A549 (cell line): ENCODE results near the gene FAM193A. TPM values are rescaled to one million over a fixed set of nuclear protein-coding genes. Genes with fewer than 3 reads are reported as not detected.

Source experiments
- ATAC-seq, 2 experiments: fragments of 200-7000 bp in 1 of 2; fragments of >200 bp in 1 of 2; cut with Nextera tagmentation in 1 of 2; cut with Tn5 transposase in 1 of 2; 3 replicates each; pipeline versions ENCODE4 v1.8.0 to v1.9.1; 2018 to 2020; ENCODE audit warnings: mild to moderate bottlenecking in 1 of 2, moderate library complexity in 1 of 2
- CTCF ChIA-PET: fragments of 300-600 bp; sonication (Branson Sonifier 250); formaldehyde crosslinking; extraction: SDS; loops from one replicate; lab custom pipeline; 2021; ENCODE audit warnings: antibody characterized with exemption, inconsistent platforms; lab: Yijun Ruan, JAX
- POLR2A ChIA-PET: fragments of 350-600 bp; formaldehyde crosslinking; extraction: SDS; loops from one replicate; lab custom pipeline; 2021; ENCODE audit warnings: antibody characterized with exemption, inconsistent platforms; lab: Yijun Ruan, JAX
- DNase-seq, 2 experiments: peaks; one replicate each; pipeline versions ENCODE4 v3.0.0 to v3.0.0-alpha.2; 2011 to 2016; ENCODE audit warnings: low read depth in 1 of 2, low spot score in 1 of 2
- FAIRE-seq: peaks from 2 replicates; lab custom pipeline; 2011; peaks lifted over from hg19 to GRCh38; lab: Jason Lieb, UNC
- H3K27ac ChIP-seq, 2 experiments: fragments of >200 bp; sonication (Bioruptor Twin); formaldehyde crosslinking; 3 replicates each; pipeline ENCODE4 v1.5.1; 2016 to 2017
- H3K4me1 ChIP-seq: fragments of >200 bp; sonication (Bioruptor Twin); formaldehyde crosslinking; 3 replicates; pipeline ENCODE4 v1.6.1; 2016
- H3K4me2 ChIP-seq: fragments of >200 bp; sonication (Bioruptor Twin); formaldehyde crosslinking; 3 replicates; pipeline ENCODE4 v1.6.1; 2016
- H3K4me3 ChIP-seq: fragments of >200 bp; sonication (Bioruptor Twin); formaldehyde crosslinking; 3 replicates; pipeline ENCODE4 v1.5.1; 2016
- H3K9me3 ChIP-seq: fragments of >200 bp; sonication (Bioruptor Twin); formaldehyde crosslinking; 3 replicates; pipeline ENCODE4 v1.6.1; 2016
- BHLHE40 ChIP-seq: IDR thresholded peaks from 2 replicates; pipeline ENCODE4 v1.6.1; 2012; ENCODE audit warnings: low read depth, low read length, inconsistent platforms
- CBX8 ChIP-seq: fragments of 200-600 bp; sonication (generic); IDR thresholded peaks from 2 replicates; pipeline ENCODE4 v1.6.1; 2016
- EP300 ChIP-seq, 2 experiments: fragments of >200 bp; sonication (Bioruptor Twin); formaldehyde crosslinking; IDR thresholded peaks; 2 replicates in 1 of 2; 3 replicates in 1 of 2; pipeline ENCODE4 v1.6.1; 2016 to 2017
- ESRRA ChIP-seq: fragments of 150-350 bp; IDR thresholded peaks from 2 replicates; pipeline ENCODE4 v1.6.1; 2014; ENCODE audit warnings: mild to moderate bottlenecking, low read length, borderline replicate concordance
- FOSB ChIP-seq: fragments of 250-450 bp; sonication (Bioruptor Pico); IDR thresholded peaks from 2 replicates; pipeline ENCODE4 v1.5.0; 2020; ENCODE audit warnings: mild to moderate bottlenecking, moderate library complexity
- FOSL2 ChIP-seq, 2 experiments: fragments of 450-650 bp in 1 of 2; fragments of >200 bp in 1 of 2; sonication (Bioruptor Twin) in 1 of 2; formaldehyde crosslinking; IDR thresholded peaks; 2 replicates each; pipeline versions ENCODE4 v1.5.0 to v1.6.1; 2016 to 2020; ENCODE audit warnings: mild to moderate bottlenecking in 1 of 2, moderate library complexity in 1 of 2
- FOXS1 ChIP-seq: fragments of 250-450 bp; sonication (Bioruptor Pico); IDR thresholded peaks from 2 replicates; pipeline ENCODE4 v1.5.0; 2020; ENCODE audit warnings: mild to moderate bottlenecking, moderate library complexity
- GATA3 ChIP-seq: IDR thresholded peaks from 2 replicates; pipeline ENCODE4 v1.6.1; 2012; ENCODE audit warnings: borderline replicate concordance
- HDAC2 ChIP-seq: fragments of 200-600 bp; sonication (generic); IDR thresholded peaks from 2 replicates; pipeline ENCODE4 v1.6.1; 2016
- HEYL ChIP-seq: fragments of 250-450 bp; sonication (Bioruptor Pico); IDR thresholded peaks from 2 replicates; pipeline ENCODE4 v1.8.0; 2021; ENCODE audit warnings: mild to moderate bottlenecking, moderate library complexity
- HOXB13 ChIP-seq: fragments of 250-450 bp; sonication (Bioruptor Pico); IDR thresholded peaks from 2 replicates; pipeline ENCODE4 v1.5.0; 2020; ENCODE audit warnings: low read depth, mild to moderate bottlenecking, moderate library complexity
- KDM5A ChIP-seq: fragments of 200-600 bp; sonication (generic); IDR thresholded peaks from 2 replicates; pipeline ENCODE4 v1.6.1; 2016; ENCODE audit warnings: antibody characterized with exemption, mild to moderate bottlenecking
- MAZ ChIP-seq: fragments of 150-350 bp; IDR thresholded peaks from 2 replicates; pipeline ENCODE4 v1.6.1; 2014; ENCODE audit warnings: antibody characterized with exemption, low read depth, low read length, borderline replicate concordance
- MYC ChIP-seq: IDR thresholded peaks from 2 replicates; pipeline ENCODE4 v1.6.1; 2012; ENCODE audit warnings: mild to moderate bottlenecking, inconsistent platforms, low read length, improper control_type of control experiment, borderline replicate concordance
- RAD21 ChIP-seq, 2 experiments: fragments of >200 bp in 1 of 2; sonication (Bioruptor Twin) in 1 of 2; formaldehyde crosslinking in 1 of 2; IDR thresholded peaks in 1 of 2; conservative IDR thresholded peaks in 1 of 2; 2 replicates in 1 of 2; 3 replicates in 1 of 2; pipeline ENCODE4 v1.6.1; 2012 to 2018; ENCODE audit warnings: inconsistent platforms in 1 of 2
- RNF2 ChIP-seq: fragments of 200-600 bp; sonication (generic); IDR thresholded peaks from 2 replicates; pipeline ENCODE4 v1.6.1; 2016; ENCODE audit warnings: low read depth, mild to moderate bottlenecking, antibody characterized with exemption, moderate library complexity, borderline replicate concordance
- SMC3 ChIP-seq: fragments of >200 bp; sonication (Bioruptor Twin); formaldehyde crosslinking; IDR thresholded peaks from 3 replicates; pipeline ENCODE4 v1.6.1; 2018; ENCODE audit warnings: inconsistent platforms
- TFCP2L1 ChIP-seq: fragments of 250-450 bp; sonication (Bioruptor Pico); IDR thresholded peaks from 2 replicates; pipeline ENCODE4 v1.5.0; 2021; ENCODE audit warnings: mild to moderate bottlenecking
- TP53 ChIP-seq: fragments of 250-450 bp; sonication (Bioruptor Pico); IDR thresholded peaks from 2 replicates; pipeline ENCODE4 v1.5.0; 2021; ENCODE audit warnings: mild to moderate bottlenecking, moderate library complexity
- ZC3H11A ChIP-seq: fragments of 450-650 bp; IDR thresholded peaks from 2 replicates; pipeline ENCODE4 v1.6.1; 2014; ENCODE audit warnings: antibody characterized with exemption, mild to moderate bottlenecking
- ZNF302 ChIP-seq: fragments of 250-450 bp; sonication (Bioruptor Pico); IDR thresholded peaks from 2 replicates; pipeline ENCODE4 v1.9.0; 2021; ENCODE audit warnings: inconsistent platforms, mild to moderate bottlenecking, moderate library complexity
- WGBS: methylation state at CpG from one replicate; pipeline ENCODE4 v1.1.6; 2017; ENCODE audit errors: missing lambda C conversion rate; 5-methylcytosine and 5-hydroxymethylcytosine counted together
- polyA plus RNA-seq, 4 experiments: library from polyadenylated mRNA; depleted of rRNA in 3 of 4; stranded (reverse); fragments of >200 nt; fragmentation: RNase III in 1 of 4; extraction: RNeasy Plus Mini Kit Qiagen cat#74134 plus additional on column Dnase treatment in 1 of 4; gene quantifications; 2 replicates in 3 of 4; 3 replicates in 1 of 4; pipeline ENCODE4 v1.2.3, GENCODE V29; 2011 to 2017
- TF ChIP-seq, protein P1 (sequence below): fragments of >200 bp; sonication (Bioruptor Twin); formaldehyde crosslinking; IDR thresholded peaks from 3 replicates; pipeline ENCODE4 v1.5.1; 2016
- TF ChIP-seq, protein P2 (sequence below): IDR thresholded peaks from 2 replicates; pipeline ENCODE4 v1.6.1; 2012
- TF ChIP-seq, protein P3 (sequence below): fragments of >200 bp; sonication (Bioruptor Twin); formaldehyde crosslinking; IDR thresholded peaks from 2 replicates; pipeline ENCODE4 v1.6.1; 2016
- TF ChIP-seq, protein P4 (sequence below): fragments of 150-350 bp; IDR thresholded peaks from 2 replicates; pipeline ENCODE4 v1.6.1; 2014; ENCODE audit warnings: low read depth, mild to moderate bottlenecking, low read length

Gene FAM193A
- polyA plus RNA-seq, 2 of the 4 experiments (the other 2 are of a cell fraction): 4.5 to 6.7 TPM

DNA sequence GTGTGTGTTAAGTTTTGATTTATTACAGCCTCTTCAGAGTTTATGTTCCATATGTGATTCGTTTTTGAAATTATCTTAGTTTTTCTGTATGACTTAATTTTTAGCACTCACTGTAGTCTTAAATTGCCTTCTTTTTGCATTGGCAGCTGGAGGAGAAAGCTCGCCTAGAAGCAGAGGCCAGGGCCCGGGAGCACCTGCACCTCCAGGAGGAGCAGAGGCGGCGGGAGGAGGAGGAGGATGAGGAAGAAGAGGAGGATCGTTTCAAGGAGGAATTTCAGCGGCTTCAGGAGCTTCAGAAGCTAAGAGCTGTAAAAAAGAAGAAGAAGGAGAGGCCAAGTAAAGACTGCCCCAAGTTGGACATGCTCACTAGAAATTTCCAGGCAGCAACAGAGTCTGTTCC is 163.1 kb downstream of the FAM193A start:
- Histone ChIP-seq H3K4me2 (no peak overlapping the region), H3K27ac (no peak overlapping the region), H3K4me1 (no peaks in the 10 kb centered on the region), H3K4me3 (no peak overlapping the region), H3K9me3 (no peaks in the 10 kb centered on the region)
- ATAC-seq: no peak
- no peak for FAIRE-seq
- POLR2A ChIA-PET: no interaction called here
- TF ChIP-seq, protein P1, sequence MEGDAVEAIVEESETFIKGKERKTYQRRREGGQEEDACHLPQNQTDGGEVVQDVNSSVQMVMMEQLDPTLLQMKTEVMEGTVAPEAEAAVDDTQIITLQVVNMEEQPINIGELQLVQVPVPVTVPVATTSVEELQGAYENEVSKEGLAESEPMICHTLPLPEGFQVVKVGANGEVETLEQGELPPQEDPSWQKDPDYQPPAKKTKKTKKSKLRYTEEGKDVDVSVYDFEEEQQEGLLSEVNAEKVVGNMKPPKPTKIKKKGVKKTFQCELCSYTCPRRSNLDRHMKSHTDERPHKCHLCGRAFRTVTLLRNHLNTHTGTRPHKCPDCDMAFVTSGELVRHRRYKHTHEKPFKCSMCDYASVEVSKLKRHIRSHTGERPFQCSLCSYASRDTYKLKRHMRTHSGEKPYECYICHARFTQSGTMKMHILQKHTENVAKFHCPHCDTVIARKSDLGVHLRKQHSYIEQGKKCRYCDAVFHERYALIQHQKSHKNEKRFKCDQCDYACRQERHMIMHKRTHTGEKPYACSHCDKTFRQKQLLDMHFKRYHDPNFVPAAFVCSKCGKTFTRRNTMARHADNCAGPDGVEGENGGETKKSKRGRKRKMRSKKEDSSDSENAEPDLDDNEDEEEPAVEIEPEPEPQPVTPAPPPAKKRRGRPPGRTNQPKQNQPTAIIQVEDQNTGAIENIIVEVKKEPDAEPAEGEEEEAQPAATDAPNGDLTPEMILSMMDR: no peak
- TF ChIP-seq ZC3H11A (no peak), BHLHE40 (no peak), HDAC2 (no peak), FOSL2 (IDR thresholded peaks at IDR 0.05) (no peak), FOSL2 (CRISPR knock-in tag; IDR thresholded peaks at IDR 0.05) (no peak), EP300 (IDR thresholded peaks at IDR 0.05) (no peak), FOSB (CRISPR knock-in tag) (no peak), HEYL (no peak), ESRRA (no peak), SMC3 (no peak)
- TF ChIP-seq, protein P2, sequence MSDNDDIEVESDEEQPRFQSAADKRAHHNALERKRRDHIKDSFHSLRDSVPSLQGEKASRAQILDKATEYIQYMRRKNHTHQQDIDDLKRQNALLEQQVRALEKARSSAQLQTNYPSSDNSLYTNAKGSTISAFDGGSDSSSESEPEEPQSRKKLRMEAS: no peak
- no peak for DNase-seq
- CTCF ChIA-PET: no interaction called here
- WGBS: 85% methylated on average over 7 of the region's 7 CpGs

DNA sequence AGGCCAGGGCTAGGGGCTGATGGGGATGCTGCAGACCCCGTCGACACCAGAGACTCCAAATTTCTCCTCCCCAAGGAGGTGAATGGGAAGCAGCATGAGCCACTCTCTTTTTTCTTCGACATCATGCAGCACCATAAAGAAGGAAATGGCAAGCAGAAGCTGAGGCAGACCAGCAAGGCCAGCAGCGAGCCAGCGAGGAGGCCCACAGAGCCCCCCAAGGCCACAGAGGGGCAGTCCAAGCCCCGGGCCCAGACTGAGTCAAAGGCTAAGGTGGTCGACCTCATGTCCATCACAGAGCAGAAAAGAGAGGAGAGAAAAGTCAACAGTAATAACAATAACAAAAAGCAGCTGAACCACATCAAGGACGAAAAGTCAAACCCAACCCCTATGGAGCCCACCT is 163.6 kb downstream of the FAM193A start:
- H3K4me2 ChIP-seq: no peak overlapping the region
- ATAC-seq: no peak

DNA sequence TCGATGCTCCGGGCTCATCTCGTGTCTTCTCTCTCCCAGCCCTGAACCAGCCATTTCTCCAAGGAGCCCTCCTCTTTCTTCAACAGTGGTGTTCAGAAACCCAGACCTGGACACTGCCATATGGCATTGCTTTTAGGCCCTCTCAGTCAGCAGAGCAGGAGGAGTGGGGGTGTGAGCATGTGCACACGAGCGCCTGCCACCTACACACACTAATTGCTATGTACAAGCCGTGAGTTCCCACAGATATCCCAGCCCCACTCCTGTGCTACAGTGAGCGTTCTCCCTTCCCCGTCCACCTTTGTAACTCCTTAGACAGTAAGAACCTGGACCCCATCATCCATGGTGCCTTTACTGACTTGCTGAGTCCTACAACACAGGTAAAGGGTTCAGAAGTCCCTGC is 165.9 kb downstream of the FAM193A start:
- no peak for FAIRE-seq
- no peak for TF ChIP-seq CBX8
- no peak for TF ChIP-seq TFCP2L1 (CRISPR knock-in tag)
- no peak for TF ChIP-seq KDM5A
- TF ChIP-seq EP300 (IDR thresholded peaks at IDR 0.05): no peak
- TF ChIP-seq, protein P3, sequence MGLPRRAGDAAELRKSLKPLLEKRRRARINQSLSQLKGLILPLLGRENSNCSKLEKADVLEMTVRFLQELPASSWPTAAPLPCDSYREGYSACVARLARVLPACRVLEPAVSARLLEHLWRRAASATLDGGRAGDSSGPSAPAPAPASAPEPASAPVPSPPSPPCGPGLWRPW: no peak
- no peak for TF ChIP-seq ZNF302 (CRISPR knock-in tag)
- TF ChIP-seq ZC3H11A: no peak
- no peak for TF ChIP-seq MAZ
- no peak for TF ChIP-seq ESRRA
- TF ChIP-seq TP53: no peak
- TF ChIP-seq, all 56 proteins: peak for 0
- WGBS: 91% methylated on average over 8 of the region's 8 CpGs
- no peak overlapping the region for H3K27ac ChIP-seq
- no peak overlapping the region for H3K4me2 ChIP-seq
- no peak for DNase-seq
- POLR2A ChIA-PET: no interaction called here
- CTCF ChIA-PET: no interaction called here
- no peak for ATAC-seq
- H3K9me3 ChIP-seq: no peaks in the 10 kb centered on the region
- no peaks in the 10 kb centered on the region for H3K4me1 ChIP-seq
- no peak overlapping the region for H3K4me3 ChIP-seq

More for the DNA sequence above, 163.6 kb downstream of the FAM193A start:
- FAIRE-seq (no peak), DNase-seq (no peak)
- CTCF ChIA-PET: no interaction called here
- no peaks in the 10 kb centered on the region for H3K4me1 ChIP-seq
- POLR2A ChIA-PET: no interaction called here
- H3K4me3 ChIP-seq: no peak overlapping the region
- no peak overlapping the region for H3K27ac ChIP-seq
- no peaks in the 10 kb centered on the region for H3K9me3 ChIP-seq
- WGBS: 91% methylated on average over 8 of the region's 8 CpGs
- no peak for TF ChIP-seq ZNF302 (CRISPR knock-in tag)
- TF ChIP-seq MYC: no peak
- TF ChIP-seq FOXS1: no peak

DNA sequence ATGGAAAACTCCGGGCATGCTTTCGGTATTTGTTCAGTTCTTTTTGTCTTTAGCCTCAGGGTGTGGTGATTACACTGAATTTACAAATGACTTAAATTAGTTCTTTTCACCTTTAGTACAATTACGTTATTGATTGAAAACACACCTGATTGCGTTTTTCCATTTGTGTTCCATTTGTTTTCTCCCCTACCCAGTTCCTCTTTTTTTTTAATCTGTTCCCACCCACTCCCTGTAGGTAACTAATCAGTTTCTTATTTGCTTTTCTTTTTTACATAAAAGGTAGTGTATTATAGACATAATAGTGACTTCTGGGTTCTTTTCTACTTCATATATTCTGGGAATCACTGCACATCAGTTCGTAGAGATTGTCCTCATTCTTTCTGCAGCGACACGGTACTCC is 166.3 kb downstream of the FAM193A start:
- H3K4me3 ChIP-seq: no peak overlapping the region
- DNase-seq: no peak
- 97% methylated on average over 7 of the region's 7 CpGs for WGBS
- CTCF ChIA-PET: no interaction called here
- ATAC-seq: no peak
- no peak for FAIRE-seq
- TF ChIP-seq FOXS1 (no peak), HDAC2 (no peak), HOXB13 (CRISPR knock-in tag) (no peak), GATA3 (no peak), FOSL2 (IDR thresholded peaks at IDR 0.05) (no peak), FOSL2 (CRISPR knock-in tag; IDR thresholded peaks at IDR 0.05) (no peak), RAD21 (conservative IDR thresholded peaks at IDR 0.05 in 1 of 2, IDR thresholded peaks at IDR 0.05 in 1 of 2) (no peak), SMC3 (no peak), RNF2 (no peak)
- TF ChIP-seq, protein P4, sequence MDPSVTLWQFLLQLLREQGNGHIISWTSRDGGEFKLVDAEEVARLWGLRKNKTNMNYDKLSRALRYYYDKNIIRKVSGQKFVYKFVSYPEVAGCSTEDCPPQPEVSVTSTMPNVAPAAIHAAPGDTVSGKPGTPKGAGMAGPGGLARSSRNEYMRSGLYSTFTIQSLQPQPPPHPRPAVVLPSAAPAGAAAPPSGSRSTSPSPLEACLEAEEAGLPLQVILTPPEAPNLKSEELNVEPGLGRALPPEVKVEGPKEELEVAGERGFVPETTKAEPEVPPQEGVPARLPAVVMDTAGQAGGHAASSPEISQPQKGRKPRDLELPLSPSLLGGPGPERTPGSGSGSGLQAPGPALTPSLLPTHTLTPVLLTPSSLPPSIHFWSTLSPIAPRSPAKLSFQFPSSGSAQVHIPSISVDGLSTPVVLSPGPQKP: no peak
- TF ChIP-seq, all 56 proteins: peak for 0
- Histone ChIP-seq H3K27ac (no peak overlapping the region), H3K4me2 (no peak overlapping the region), H3K4me1 (no peaks in the 10 kb centered on the region), H3K9me3 (no peaks in the 10 kb centered on the region)
- POLR2A ChIA-PET: no interaction called here
